Stimulated activated CD8-positive, alpha-beta memory T cell treated with anti-CD3 and anti-CD28 coated beads, Interleukin-4, amount 100 ng/mL, for 48 hours (primary cell): ENCODE results near the gene RBMS2.
A peak's percentile ranks its signal among the peaks of the same experiment; 100 is the strongest.

Experiments used
- DNase-seq: peaks from one replicate; pipeline ENCODE4 v3.0.0-alpha.2; 2020

The RBMS2 gene

DNA sequence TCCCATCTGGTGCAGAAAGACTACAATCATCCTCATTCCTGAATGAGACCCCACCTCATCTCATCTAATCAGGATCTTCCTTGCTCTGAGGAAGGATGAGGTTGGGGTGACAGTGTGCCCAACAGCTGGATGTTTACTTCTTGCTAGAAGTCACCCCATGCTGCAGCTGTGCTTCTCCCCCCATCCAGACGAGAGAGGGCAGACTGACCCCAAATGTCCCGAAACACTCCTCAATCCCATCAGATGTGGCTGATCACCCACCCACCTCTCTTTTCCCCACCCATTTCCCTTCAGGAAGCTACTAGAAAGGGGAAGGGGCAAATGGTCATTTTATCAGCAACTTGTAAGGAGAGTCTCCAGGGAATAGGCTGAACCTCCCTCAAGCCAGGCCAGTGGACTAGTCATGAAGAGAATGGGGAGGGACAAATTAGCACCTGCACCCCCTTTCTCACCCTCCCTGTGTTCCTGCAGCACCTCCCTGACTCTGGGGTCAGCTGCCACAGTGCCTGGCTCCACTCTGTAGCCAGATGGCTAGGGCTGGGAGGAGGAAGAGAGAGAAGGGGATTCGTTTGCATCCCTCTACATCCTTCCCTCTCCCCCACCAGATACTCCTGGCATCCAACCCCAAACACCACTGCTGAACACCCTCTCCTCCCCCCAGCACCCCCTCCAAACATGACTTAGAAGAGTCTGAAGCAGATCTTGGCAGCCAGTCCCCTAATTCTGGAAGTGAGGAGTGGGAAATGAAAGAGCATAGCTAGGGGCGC lies 111.3 kb downstream of the RBMS2 start:
- no peak for DNase-seq

DNA sequence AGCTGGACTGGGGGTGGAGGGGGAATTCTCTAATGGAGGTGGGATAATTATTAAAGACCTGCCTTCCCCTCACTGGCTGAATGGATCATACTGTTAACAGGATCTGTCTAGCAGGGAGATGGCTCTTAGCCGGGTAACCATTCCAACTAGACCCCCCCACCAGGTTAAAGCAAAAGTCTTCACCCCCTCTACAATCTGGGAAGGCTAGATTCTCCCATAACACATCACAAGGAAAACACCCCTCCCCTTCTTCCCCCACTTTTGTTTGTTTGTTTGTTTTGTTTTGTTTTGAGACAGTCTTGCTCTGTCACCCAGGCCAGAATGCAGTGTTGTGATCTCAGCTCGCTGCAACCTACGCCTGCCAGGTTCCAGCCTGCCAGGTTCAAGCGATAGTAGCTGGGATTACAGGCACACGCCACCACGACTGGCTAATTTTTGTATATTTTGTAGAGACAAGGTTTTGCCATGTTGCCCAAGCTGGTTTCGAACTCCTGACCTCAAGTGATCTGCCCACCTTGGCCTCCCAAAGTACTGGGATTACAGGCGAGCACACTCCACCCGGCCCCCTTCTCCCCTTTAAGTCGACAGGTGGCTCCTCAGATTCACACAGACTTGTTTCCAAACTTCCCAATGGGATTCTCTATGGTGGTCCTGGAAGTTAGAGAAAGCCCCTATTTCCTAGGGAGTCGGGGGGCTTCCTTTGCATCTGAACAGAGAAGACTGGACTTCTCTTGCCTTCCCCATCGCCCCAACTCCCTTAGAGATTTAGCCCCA lies 112.0 kb downstream of the RBMS2 start:
- no peak for DNase-seq

DNA sequence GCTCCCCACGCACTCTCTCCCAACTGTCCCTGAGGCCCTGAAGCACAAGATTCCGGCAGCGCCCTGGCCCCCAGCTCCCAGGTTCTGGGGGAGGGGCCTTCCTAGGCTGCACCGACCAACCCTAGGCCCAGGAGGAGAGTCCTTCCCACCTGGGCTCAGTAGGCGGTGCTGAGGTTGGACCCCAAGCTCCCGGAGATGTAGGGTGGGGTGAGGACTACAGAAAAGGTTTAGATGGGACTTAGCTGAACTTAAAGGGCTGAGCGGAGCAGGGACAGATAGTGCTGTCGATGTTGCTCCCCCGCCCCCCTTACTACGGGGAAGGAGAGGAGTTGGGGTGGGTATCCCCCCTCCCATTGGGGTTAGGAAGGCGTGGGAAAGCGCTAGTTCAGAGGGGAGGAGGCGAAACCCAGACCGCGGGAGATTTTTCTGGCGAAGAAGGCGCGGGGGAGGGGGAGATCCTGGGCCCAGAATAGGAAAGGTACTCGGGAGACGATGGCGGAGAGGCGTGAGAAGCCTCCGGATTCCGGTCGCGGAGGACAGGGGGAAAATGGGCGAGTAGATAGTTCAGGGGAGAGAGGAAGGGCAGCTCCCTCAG lies 112.7 kb downstream of the RBMS2 start:
- DNase-seq, result peak; percentile 49

DNA sequence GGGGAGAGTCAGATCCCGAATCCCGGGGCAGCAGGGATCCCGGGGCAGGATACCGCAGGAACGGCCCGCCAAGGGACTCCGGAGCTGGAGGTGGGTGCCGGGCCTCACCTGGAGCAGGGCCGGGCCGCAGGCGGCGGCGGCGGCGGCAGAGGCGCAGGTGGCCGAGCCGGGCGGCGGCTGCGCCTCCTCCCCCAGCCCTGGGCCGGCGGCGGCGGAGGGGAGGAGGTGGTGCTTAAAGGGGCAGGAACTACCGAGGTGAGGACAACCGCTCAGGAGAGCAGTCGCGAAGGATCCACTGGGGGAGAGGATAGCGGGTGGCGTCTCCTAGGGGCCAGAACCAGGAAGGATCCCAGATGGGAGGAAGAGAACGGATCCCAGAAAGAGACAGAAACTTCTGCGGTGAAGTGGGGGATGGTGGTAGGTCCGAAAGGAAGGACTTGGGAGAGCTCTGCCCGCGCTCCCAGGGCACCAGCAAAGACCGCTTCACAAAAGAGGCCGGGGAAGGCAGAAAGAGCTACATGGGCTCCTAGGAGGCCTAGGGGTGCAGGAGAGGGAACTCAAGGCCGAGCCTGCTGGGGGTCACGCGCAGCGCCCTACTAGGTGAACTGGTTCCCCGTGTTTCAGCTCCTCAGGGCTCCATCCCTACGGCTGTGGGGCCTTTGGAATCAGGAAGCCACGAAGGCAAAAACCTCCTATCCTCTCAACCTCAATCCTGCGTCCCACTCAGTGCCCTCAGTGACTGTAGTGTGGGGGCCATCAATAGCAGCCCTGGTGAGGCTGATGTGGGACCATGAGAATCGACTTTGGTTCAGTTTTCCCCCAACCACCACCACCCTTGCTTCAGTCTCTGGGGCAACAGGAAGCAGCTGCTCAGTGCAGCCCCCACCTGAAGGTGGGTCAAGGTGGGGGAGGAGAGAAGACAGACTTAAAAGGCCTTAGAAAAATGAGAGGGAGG lies 113.5 kb downstream of the RBMS2 start:
- peak; percentile 79 for DNase-seq

DNA sequence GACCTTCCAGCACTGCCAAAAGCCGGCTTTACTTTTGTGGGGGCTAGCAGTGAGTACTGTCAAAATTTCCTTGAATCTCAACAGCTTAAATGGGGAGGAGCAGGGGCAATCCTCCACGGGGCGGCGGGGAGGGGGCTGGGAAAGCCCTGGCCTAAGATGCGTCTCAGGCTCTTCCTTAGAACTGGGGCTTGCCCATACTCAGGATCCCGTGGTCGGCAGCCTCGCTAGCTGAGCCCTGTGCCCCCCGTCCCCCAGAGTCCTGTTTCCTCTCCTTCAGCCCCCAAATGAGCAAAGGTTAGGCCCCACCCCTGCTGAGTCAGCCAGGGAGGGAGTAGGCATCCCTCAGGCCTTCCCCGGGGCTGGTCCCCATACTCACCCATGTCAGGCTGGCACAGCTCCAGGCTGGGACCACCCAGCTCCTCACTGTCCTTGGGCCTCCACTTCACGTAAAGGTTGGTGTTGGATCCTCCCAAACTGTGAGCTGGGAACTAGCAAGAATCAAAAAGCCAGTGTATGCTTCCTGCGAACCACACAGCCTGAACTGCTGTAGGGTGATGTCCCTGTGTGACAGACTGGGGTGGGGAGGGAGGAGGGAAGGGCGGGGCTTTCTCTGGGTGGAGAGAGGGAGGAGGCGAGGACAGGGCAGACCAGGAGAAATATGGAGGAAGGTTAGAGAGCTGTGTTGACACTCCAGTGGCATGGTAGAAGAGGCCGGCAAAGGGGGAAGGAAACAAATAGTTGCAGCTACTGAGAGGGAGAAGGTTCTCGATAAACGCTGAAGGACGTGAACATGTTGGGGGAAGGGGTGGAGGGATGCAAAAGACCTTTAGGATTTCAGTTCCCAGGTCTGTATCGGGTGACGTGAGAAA lies 114.4 kb downstream of the RBMS2 start:
- peak; percentile 88 for DNase-seq

DNA sequence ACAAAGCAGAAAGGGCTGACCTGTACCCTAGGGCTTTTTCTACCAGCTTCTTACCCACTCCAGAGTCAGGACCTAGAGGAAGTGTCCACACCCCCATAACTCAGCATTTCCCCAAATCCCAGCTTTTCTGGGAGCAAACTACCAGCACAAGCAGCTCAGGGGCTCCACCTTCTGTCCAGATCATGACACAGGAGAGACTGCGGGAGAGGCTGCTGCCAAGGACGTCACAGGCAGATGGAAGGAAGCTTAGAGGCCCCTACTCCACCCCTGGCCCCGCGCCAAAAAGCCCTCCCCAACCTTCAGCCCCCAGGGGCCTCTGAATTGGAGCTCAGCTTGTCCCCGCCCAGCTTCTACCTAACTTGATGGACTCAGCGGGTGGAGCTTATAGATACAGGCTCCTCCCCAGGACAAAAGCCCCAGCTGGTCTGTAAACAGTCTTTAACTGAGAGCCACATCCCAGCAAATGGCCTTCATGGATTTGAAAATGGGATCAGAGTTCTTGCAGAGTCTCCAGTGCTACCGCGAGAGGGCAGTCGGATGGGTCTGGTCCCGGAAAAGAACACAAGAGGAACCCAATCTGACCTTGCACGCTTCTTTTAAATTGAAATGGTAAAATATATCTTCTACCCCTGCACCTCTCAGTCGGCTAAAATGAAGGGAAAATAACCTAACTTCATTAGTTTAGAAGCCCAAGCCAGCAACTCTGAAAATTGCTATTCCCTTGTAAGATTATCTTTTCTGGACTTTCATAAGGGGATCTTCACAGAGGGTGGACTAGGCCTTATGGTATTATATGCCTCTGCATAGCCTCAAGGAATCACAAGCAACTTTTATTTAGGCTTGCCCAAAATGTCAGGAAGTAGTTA lies 115.3 kb downstream of the RBMS2 start:
- peak; percentile 97 for DNase-seq

DNA sequence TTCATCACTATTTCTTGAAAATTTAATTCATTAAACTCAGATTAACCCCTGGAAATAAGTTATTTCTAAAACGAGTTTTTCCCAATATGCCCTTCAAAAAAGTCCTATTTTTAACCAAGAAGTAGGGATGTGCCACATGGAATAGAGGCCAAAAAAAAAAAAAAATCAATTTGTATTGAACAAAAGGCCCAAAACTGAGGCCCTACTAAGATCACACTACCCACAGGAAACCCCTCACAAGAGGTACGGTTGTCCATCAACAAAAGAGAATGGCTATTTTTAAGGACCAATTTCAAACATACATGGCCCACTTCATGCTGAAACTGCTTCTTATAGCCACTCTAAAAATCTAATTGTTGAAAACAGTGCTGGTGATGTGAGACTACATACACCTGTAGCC lies 116.0 kb downstream of the RBMS2 start:
- no peak for DNase-seq

DNA sequence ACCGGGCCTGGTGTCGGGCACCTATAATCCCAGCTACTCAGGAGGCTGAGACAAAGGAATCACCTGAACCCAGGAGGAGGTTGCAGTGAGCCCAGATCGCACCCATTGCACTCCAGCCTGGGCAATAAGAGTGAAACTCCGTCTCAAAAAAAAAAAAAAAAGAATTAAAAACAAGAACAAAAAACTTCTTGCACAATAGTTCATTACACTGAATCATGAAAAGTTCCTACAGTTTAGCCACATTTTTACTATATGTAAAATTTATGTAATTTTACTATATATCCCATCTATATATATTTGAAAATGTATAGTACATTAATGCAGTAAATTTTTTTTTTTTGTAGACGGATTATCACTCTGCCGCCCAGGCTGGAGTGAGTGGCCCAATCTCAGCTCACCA lies 119.6 kb downstream of the RBMS2 start:
- no peak for DNase-seq

DNA sequence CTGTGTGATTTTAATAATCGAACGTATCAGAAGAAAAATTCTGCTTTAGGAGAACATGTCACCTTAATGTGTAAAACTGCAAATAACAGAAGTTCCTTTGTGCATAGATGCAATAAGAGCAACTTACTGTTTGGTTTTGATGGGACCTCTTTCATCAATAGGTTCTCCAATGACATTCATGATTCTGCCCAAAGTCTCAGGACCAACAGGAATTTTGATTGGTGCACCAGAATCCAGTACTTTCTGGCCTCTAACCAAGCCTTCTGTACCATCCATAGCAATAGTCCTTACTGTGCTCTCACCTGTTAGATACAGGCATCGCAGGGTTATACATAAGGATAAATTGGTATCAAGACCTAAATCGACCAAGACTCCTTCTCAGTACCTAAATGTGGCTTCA lies 123.0 kb downstream of the RBMS2 start:
- no peak for DNase-seq

DNA sequence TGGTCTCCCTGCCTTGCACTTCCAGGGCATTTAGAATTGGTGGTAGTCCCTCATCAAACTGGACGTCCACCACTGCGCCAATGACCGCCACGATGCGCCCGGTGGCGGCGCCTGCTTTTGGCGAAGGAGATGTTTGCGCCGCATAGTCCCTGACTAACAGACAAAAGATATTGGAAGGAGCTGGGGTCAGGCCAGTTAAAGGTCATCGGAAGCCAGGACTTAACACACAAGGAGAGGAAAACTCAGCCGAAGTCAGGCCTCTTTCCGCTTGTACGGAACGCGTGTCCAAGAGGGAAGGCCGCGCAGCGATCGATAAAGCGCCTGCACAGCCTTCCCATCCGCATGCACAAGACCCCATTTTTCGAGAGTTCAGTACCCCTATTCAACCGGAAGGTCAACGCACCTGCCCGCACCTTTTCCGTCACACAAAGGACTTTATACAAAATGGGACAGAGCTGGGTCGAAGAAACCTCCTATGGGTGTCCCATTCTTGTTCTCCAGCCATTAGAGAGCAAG lies 123.6 kb downstream of the RBMS2 start:
- peak; percentile 34 for DNase-seq
